Sciatic nerve (tissue), 2 donors: Measurements from ENCODE around the gene NOX3. TPM values are rescaled to one million over a fixed set of nuclear protein-coding genes. Genes with fewer than 3 reads are reported as not detected.

Experiments used
- ATAC-seq: fragments of 200-7000 bp; cut with Tn5 transposase; one replicate; pipeline ENCODE4 v1.9.1; 2020; ENCODE audit warnings: mild to moderate bottlenecking, moderate library complexity
- DNase-seq: peaks from one replicate; pipeline ENCODE4 v3.0.0-alpha.2; 2020; ENCODE audit warnings: low spot score
- intact Hi-C: fragments of 100-400 bp; cut with DNase I; formaldehyde crosslinking; loops from one replicate; pipeline ENCODE4 v1.14.2; 2022
- total RNA-seq: library from RNA; stranded (reverse); fragmentation: NEBNext Ultra II Directional; extraction: Animal tissue kit (Norgen Biotek cat#: 25700); gene quantifications from one replicate; pipeline ENCODE4 v1.2.1, GENCODE V29; 2021
- donor health status: DM: no; HTN: no; CAD: no.
- donor health status: DM: no; HTN: no; CAD: no.

The NOX3 gene
- total RNA-seq, 1 donor from 2014 or later, result not detected

DNA sequence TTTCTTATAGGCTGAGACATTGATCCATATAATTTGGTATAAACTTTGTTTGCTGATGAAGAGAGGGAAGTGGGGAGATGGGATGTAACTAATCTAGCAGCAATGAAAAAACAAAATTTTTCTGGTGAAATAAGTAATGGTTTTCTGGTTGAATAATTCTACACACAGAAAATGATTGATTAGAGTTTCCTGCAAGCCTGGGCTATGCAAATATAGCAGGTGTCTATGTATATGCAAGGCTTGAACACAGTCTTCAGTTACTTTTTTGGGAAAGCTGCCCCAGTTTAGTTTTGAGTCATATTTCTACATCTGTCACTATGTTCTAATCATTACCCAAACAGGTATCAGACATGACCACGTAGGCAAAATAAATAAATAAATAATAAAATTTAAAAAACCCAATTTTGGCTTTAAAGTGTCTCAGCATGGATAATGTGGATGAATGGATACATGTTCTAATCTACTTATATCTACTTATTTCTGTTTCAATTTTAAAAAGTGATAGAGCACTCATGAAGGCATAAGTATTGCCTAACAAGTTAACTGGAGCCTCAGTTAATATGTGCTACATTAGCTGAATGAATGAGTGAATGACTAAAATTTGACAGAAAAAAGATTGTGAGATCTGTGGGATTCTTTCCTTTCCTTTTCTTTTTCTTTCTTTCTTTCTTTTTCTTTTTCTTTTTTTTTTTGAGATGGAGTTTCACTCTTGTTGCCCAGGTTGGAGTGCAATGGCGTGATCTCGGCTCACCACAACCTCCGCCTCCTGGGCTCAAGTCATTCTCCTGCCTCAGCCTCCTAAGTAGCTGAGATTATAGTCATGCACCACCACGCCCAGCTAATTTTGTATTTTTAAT is 104.1 kb downstream of the NOX3 start:
- intact Hi-C loops, result no loop called here
- no peak for ATAC-seq
- no peak for DNase-seq

DNA sequence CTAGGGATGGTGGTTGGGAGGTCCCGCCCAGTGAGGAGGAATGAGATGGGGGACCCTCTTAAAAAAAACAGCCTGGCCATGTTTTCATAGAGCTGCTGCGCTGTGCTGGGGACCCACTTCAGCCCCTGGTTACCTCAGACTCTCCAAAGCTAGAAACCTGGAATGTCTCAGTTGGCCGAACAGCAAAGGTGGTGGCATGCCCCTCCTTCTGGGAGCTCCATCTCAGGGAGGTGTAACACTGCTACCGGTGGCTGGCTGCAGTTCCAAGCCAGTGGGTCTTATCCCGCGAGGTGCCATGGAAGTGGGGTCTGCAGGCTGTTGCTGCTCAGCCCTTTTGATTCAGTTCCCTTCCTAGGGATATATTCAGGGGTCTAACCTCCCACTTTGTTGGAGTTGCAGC is 105.7 kb downstream of the NOX3 start:
- ATAC-seq (no peak), DNase-seq (no peak)
- intact Hi-C loops, result no loop called here

DNA sequence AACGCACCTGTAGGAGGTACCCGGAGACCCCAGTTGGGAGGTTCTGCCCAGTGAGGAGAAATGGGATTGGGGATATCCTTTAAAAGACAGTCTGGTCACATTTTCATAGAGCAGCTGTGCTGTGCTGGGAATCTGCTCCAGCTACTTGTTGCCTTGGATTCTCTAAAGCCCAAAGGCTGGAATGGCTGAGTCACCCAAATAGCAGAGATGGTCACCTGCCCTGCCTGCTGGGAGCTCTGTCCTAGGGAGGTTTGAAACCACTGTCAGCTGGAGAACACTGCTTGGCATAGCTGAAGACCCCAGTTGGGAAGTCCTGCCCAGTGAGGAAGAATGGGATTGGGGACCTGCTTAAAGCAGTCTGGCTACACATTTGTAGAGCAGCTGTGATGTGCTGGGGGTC is 106.5 kb downstream of the NOX3 start:
- intact Hi-C loops, result no loop called here
- ATAC-seq (no peak), DNase-seq (no peak)

GRCh38 chr6:155347800-155348199 is 107.8 kb downstream of the NOX3 start:
- DNase-seq (no peak), ATAC-seq (no peak)
- intact Hi-C loops, result no loop called here

- no peak for ATAC-seq
- intact Hi-C loops, result no loop called here
- DNase-seq, result no peak
These were observed 108.7 kb downstream of the NOX3 start for GRCh38 chr6:155346957-155347356.

Other genes with a start within 250 kb of the NOX3 start
- gene CLDN20, start 191.8 kb downstream of the NOX3 start, total RNA-seq, result 2.2 TPM
- gene TFB1M, start 141.4 kb downstream of the NOX3 start, total RNA-seq, result 34.6 TPM